ENCODE results near the gene LRIF1. TPM values are rescaled to one million over a fixed set of nuclear protein-coding genes. Genes with fewer than 3 reads are reported as not detected.

LRIF1 gene
- total and polyA plus RNA-seq, 2 of the 8 experiments (the other 6 are each of a cell fraction or from before 2014, with no cell fraction given), result 5.2 to 19.3 TPM

GRCh38 chr1:110899458-110899843 lies 64.3 kb downstream of the LRIF1 start:
- POLR2A ChIA-PET (ENCODE audit: partially characterized antibody), result no interaction called here
- Histone ChIP-seq H3K18ac (ENCODE audit: extremely low read depth, low read length) (no peak overlapping the region), H3K27me3 (replicated peaks in 1 of 4; ENCODE audit: control insufficient read depth in 3 of 4, extremely low read depth in 1 of 4, insufficient read depth in 3 of 4, low read length in 3 of 4) (no peaks in the 10 kb centered on the region), H3K23ac (ENCODE audit: insufficient read length) (no peak overlapping the region), H3K14ac (ENCODE audit: insufficient read length) (no peak overlapping the region), H3K56ac (replicated peaks; ENCODE audit: insufficient read length, low read depth, low read length) (no peak overlapping the region), H3K9ac (replicated peaks in 1 of 4; ENCODE audit: extremely low read depth in 1 of 4, low read depth in 3 of 4, low read length in 3 of 4) (no peak overlapping the region), H4K20me1 (replicated peaks in 1 of 2; ENCODE audit: control insufficient read depth in 1 of 2, insufficient read depth in 2 of 2, low read length in 2 of 2) (no peaks in the 10 kb centered on the region), H4K8ac (ENCODE audit: extremely low read depth, insufficient read depth, low read length) (no peak overlapping the region), H2BK5ac (ENCODE audit: low read depth, low read length) (no peak overlapping the region), H2BK12ac (ENCODE audit: low read depth, low read length) (no peak overlapping the region), H2BK20ac (ENCODE audit: low read length) (no peak overlapping the region), H3K23me2 (ENCODE audit: low read depth, low read length) (no peaks in the 10 kb centered on the region), H3K4ac (replicated peaks; ENCODE audit: insufficient read length, low read depth, low read length) (no peak overlapping the region), H3K9me3 (ENCODE audit: insufficient read depth in 2 of 2, low read depth in 1 of 2, low read length in 1 of 2) (peaks cover 3 to 7% of the 10 kb centered on the region in 2 experiments; a peak in 2 of 4 replicates), H3K27ac (ENCODE audit: low read depth, low read length) (no peak overlapping the region), H2BK120ac (replicated peaks; ENCODE audit: low read depth, low read length) (no peak overlapping the region), H3K4me1 (replicated peaks in 1 of 4; ENCODE audit: control insufficient read depth in 3 of 4, insufficient read depth in 4 of 4, low read length in 3 of 4) (no peaks in the 10 kb centered on the region), H4K5ac (ENCODE audit: insufficient read length, low read depth, low read length) (no peak overlapping the region), H3K79me2 (ENCODE audit: control insufficient read depth in 1 of 2, insufficient read depth in 2 of 2, low read length in 2 of 2) (no peaks in the 10 kb centered on the region), H2AK5ac (ENCODE audit: low read depth, low read length) (no peak overlapping the region), H4K91ac (replicated peaks; ENCODE audit: insufficient read length, low read length) (no peak overlapping the region), H3K79me1 (ENCODE audit: low read depth, low read length) (no peaks in the 10 kb centered on the region), H3K36me3 (ENCODE audit: control insufficient read depth in 2 of 4, insufficient read depth in 4 of 4, low read length in 3 of 4) (no peaks in the 10 kb centered on the region; a peak in 1 of 8 replicates), H2AFZ (ENCODE audit: low read length) (no peak overlapping the region), H3K4me3 (ENCODE audit: extremely low read depth in 1 of 4, insufficient read depth in 2 of 4, low read depth in 3 of 4, low read length in 4 of 4) (no peak overlapping the region), H3K4me2 (ENCODE audit: insufficient read depth in 1 of 2, low read depth in 2 of 2, low read length in 2 of 2) (no peak overlapping the region), H2BK15ac (ENCODE audit: low read length) (no peak overlapping the region)
- CTCF ChIA-PET (ENCODE audit: partially characterized antibody), result no interaction called here
- TF ChIP-seq USF2 (IDR thresholded peaks at IDR 0.05; ENCODE audit: low read length) (no peak), JUND (IDR thresholded peaks at IDR 0.05; ENCODE audit: low read length) (no peak), PHF8 (conservative IDR thresholded peaks at IDR 0.05; ENCODE audit: low read depth, low read length) (no peak), CHD1 (IDR thresholded peaks at IDR 0.05; ENCODE audit: low read depth, low read length) (no peak), BCL11A (IDR thresholded peaks at IDR 0.05; ENCODE audit: low read depth in 2 of 2, low read length in 2 of 2) (no peak), CHD2 (IDR thresholded peaks at IDR 0.05; ENCODE audit: low read length) (no peak)
- WGBS, 2 experiments (ENCODE audit: extremely low coverage in 1 of 2, insufficient coverage in 1 of 2, insufficient read length in 1 of 2, insufficient replicate concordance in 2 of 2, low coverage in 1 of 2, low lambda C conversion rate in 2 of 2, missing lambda C conversion rate in 1 of 2), result 91% methylated on average over 1 of the region's 1 CpG; no CpG with 5 or more reads in 1 of the 2 experiments
- no peak for FAIRE-seq
- no peak for DNase-seq (ENCODE audit: low read depth in 1 of 2, low spot score in 2 of 2)
